HG02938 (cell line): ENCODE results near the gene SHLD3.
"Not testable (repeated sequence)": the region's sequence is repeated elsewhere in the genome, so short reads cannot be mapped to it uniquely, and the experiment has no call there.

Experiments used
- ATAC-seq: cut with Tn5 transposase; IDR thresholded peaks from one replicate; pipeline ENCODE4 v1.9.1; 2021; ENCODE audit warnings: mild to moderate bottlenecking, moderate library complexity; ENCODE audit not compliant: unreplicated experiment

Gene SHLD3

GRCh38 chr5:65624571-65625555 lies at the start of gene SHLD3, which contains the start of gene TRAPPC13:
Gene SHLD3, plus strand, starts transcription at chr5:65625027. Its CDS starts 4,561 bp downstream, at chr5:65629588.
Gene TRAPPC13, plus strand, starts transcription at chr5:65625027. Its CDS starts 34 bp downstream, at chr5:65625061.
- peak; percentile 73 for ATAC-seq

- ATAC-seq, result no peak
Measured at GRCh38 chr5:65577141-65577540, 47.7 kb upstream of the SHLD3 start.

- ATAC-seq, result no peak
Measured at GRCh38 chr5:65588694-65589093, 36.1 kb upstream of the SHLD3 start.

- ATAC-seq, result not testable (repeated sequence)
Measured at GRCh38 chr5:65601761-65602160, 23.1 kb upstream of the SHLD3 start.

GRCh38 chr5:65611524-65611923 lies 13.3 kb upstream of the SHLD3 start:
- ATAC-seq, result no peak

- ATAC-seq, result no peak
Measured at GRCh38 chr5:65612298-65612907, 12.4 kb upstream of the SHLD3 start.

- ATAC-seq, result no peak
Measured at GRCh38 chr5:65620021-65620420, 4.8 kb upstream of the SHLD3 start.

GRCh38 chr5:65621961-65622360 lies 2.9 kb upstream of the SHLD3 start:
- not testable (repeated sequence) for ATAC-seq

GRCh38 chr5:65623482-65623881 lies 1.3 kb upstream of the SHLD3 start:
- no peak for ATAC-seq

- peak; percentile 90 for ATAC-seq
Measured at GRCh38 chr5:65624025-65624570, 729 bp upstream of the SHLD3 start, which contains the start of gene TRIM23. Gene TRIM23, minus strand, starts transcription at chr5:65624333. Its CDS starts 59 bp downstream, at chr5:65624274.

- no peak for ATAC-seq
Measured at GRCh38 chr5:65625743-65626142, 916 bp downstream of the SHLD3 start.

GRCh38 chr5:65630981-65631380 lies 6.2 kb downstream of the SHLD3 start:
- no peak for ATAC-seq

- no peak for ATAC-seq
Measured at GRCh38 chr5:65640240-65640639, 15.4 kb downstream of the SHLD3 start.

- ATAC-seq, result no peak
Measured at GRCh38 chr5:65646938-65647337, 22.1 kb downstream of the SHLD3 start.

GRCh38 chr5:65647941-65648340 lies 23.1 kb downstream of the SHLD3 start:
- ATAC-seq, result no peak

GRCh38 chr5:65651144-65651543 lies 26.3 kb downstream of the SHLD3 start:
- ATAC-seq, result no peak

- ATAC-seq, result no peak
Measured at GRCh38 chr5:65654713-65655112, 29.9 kb downstream of the SHLD3 start.

GRCh38 chr5:65663804-65664521 lies 39.1 kb downstream of the SHLD3 start:
- ATAC-seq, result no peak

- no peak for ATAC-seq
Measured at GRCh38 chr5:65668696-65669095, 43.9 kb downstream of the SHLD3 start.

GRCh38 chr5:65672796-65673195 lies 48.0 kb downstream of the SHLD3 start:
- ATAC-seq, result no peak

GRCh38 chr5:65674749-65675148 lies 49.9 kb downstream of the SHLD3 start:
- ATAC-seq, result no peak
